ENCODE measurements around the gene TMC5. TPM values are rescaled to one million over a fixed set of nuclear protein-coding genes. Genes with fewer than 3 reads are reported as not detected.

The TMC5 gene
- total RNA-seq, 1 experiment from 2014 or later: 15.7 TPM

DNA sequence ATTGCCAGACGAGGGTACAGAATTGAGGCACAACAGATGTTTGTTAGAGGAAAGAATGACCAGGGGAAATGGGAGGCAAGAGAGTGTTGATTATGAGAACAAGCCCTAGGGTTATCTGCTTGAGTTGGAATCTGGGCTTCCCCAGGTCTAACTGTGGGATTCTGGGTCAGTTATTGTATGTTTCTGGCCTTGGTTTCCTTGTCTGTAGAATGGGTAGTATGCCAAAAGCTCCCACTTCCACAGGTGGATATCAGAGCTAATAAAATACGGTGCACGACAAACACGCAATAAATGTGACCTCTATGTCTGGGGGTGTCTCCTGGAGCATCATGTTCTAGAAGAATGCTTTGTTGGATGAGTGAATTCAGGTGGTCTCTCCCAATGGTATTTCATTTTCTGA is 517 bp downstream of the TMC5 start:
- no peak overlapping the region for H3K9ac ChIP-seq (ENCODE audit: low read length)
- H3K27ac ChIP-seq (ENCODE audit: low read depth, low read length): peak overlapping the region; percentile 73; the same call in 1 of the 2 replicates
- intact Hi-C loops (cut with micrococcal nuclease): loop anchor here (5.0 kb wide), 1 partner anchor 104 kb away; the partner anchor contains the start of genes CCP110 and GDE1
- H3K79me2 ChIP-seq (ENCODE audit: insufficient read depth, low read length): no peaks in the 10 kb centered on the region
- no peaks in the 10 kb centered on the region for H4K20me1 ChIP-seq (ENCODE audit: insufficient read depth)
- peaks cover 23 to 73% of the 10 kb centered on the region in 2 experiments for H3K4me1 ChIP-seq (ENCODE audit: control insufficient read depth in 1 of 2, insufficient read depth in 2 of 2, low read length in 2 of 2)
- BruUV-seq (replicated peaks): no TSS peak
- H3K4me2 ChIP-seq (ENCODE audit: low read length): peak overlapping the region; percentile 70; the same call in 1 of the 2 replicates
- CTCF ChIA-PET: interaction anchor here (1.9 kb wide), 1 partner anchor 84 kb away, joined by 14 read pairs; no protein-coding TSS in a partner anchor
- TF ChIP-seq, protein P1, sequence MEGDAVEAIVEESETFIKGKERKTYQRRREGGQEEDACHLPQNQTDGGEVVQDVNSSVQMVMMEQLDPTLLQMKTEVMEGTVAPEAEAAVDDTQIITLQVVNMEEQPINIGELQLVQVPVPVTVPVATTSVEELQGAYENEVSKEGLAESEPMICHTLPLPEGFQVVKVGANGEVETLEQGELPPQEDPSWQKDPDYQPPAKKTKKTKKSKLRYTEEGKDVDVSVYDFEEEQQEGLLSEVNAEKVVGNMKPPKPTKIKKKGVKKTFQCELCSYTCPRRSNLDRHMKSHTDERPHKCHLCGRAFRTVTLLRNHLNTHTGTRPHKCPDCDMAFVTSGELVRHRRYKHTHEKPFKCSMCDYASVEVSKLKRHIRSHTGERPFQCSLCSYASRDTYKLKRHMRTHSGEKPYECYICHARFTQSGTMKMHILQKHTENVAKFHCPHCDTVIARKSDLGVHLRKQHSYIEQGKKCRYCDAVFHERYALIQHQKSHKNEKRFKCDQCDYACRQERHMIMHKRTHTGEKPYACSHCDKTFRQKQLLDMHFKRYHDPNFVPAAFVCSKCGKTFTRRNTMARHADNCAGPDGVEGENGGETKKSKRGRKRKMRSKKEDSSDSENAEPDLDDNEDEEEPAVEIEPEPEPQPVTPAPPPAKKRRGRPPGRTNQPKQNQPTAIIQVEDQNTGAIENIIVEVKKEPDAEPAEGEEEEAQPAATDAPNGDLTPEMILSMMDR (IDR thresholded peaks at IDR 0.05 in 2 of 3, conservative IDR thresholded peaks at IDR 0.05 in 1 of 3; ENCODE audit: borderline replicate concordance in 1 of 3, insufficient read depth in 1 of 3, low read depth in 2 of 3, low read length in 2 of 3): no peak
- no peak for TF ChIP-seq RAD21 (IDR thresholded peaks at IDR 0.05; ENCODE audit: low read depth)
- TF ChIP-seq, protein P2, sequence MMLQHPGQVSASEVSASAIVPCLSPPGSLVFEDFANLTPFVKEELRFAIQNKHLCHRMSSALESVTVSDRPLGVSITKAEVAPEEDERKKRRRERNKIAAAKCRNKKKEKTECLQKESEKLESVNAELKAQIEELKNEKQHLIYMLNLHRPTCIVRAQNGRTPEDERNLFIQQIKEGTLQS (IDR thresholded peaks at IDR 0.05): no peak
- TF ChIP-seq POLR2A (IDR thresholded peaks at IDR 0.05; ENCODE audit: borderline replicate concordance, extremely low read depth, insufficient read depth, insufficient read length): no peak
- no peak for TF ChIP-seq EZH2 (IDR thresholded peaks at IDR 0.05)
- no peak for TF ChIP-seq JUND (IDR thresholded peaks at IDR 0.05)
- TF ChIP-seq POLR2AphosphoS5 (IDR thresholded peaks at IDR 0.05; ENCODE audit: low read depth, low read length): no peak
- TF ChIP-seq EZH2phosphoT487 (IDR thresholded peaks at IDR 0.05; ENCODE audit: borderline replicate concordance): no peak
- TF ChIP-seq CEBPB (IDR thresholded peaks at IDR 0.05; ENCODE audit: low read depth): no peak
- TF ChIP-seq CBX3 (IDR thresholded peaks at IDR 0.05; ENCODE audit: low read depth): no peak
- no peak for TF ChIP-seq EGR1 (IDR thresholded peaks at IDR 0.05; ENCODE audit: low read depth)
- TF ChIP-seq SP1 (IDR thresholded peaks at IDR 0.05; ENCODE audit: low read depth): no peak
- TF ChIP-seq FOSL1 (IDR thresholded peaks at IDR 0.05; ENCODE audit: low read depth): no peak
- TF ChIP-seq YY1 (IDR thresholded peaks at IDR 0.05; ENCODE audit: extremely low read depth, insufficient replicate concordance, low read depth, low read length): no peak
- no peak for TF ChIP-seq SRF (IDR thresholded peaks at IDR 0.05; ENCODE audit: low read depth)
- TF ChIP-seq ZNF274 (IDR thresholded peaks at IDR 0.05; ENCODE audit: low read depth, low read length): no peak
- TF ChIP-seq ZFX (IDR thresholded peaks at IDR 0.05): no peak
- TF ChIP-seq, protein P3, sequence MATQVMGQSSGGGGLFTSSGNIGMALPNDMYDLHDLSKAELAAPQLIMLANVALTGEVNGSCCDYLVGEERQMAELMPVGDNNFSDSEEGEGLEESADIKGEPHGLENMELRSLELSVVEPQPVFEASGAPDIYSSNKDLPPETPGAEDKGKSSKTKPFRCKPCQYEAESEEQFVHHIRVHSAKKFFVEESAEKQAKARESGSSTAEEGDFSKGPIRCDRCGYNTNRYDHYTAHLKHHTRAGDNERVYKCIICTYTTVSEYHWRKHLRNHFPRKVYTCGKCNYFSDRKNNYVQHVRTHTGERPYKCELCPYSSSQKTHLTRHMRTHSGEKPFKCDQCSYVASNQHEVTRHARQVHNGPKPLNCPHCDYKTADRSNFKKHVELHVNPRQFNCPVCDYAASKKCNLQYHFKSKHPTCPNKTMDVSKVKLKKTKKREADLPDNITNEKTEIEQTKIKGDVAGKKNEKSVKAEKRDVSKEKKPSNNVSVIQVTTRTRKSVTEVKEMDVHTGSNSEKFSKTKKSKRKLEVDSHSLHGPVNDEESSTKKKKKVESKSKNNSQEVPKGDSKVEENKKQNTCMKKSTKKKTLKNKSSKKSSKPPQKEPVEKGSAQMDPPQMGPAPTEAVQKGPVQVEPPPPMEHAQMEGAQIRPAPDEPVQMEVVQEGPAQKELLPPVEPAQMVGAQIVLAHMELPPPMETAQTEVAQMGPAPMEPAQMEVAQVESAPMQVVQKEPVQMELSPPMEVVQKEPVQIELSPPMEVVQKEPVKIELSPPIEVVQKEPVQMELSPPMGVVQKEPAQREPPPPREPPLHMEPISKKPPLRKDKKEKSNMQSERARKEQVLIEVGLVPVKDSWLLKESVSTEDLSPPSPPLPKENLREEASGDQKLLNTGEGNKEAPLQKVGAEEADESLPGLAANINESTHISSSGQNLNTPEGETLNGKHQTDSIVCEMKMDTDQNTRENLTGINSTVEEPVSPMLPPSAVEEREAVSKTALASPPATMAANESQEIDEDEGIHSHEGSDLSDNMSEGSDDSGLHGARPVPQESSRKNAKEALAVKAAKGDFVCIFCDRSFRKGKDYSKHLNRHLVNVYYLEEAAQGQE (IDR thresholded peaks at IDR 0.05; ENCODE audit: low read depth): no peak
- no peak for TF ChIP-seq TCF7L2 (IDR thresholded peaks at IDR 0.05; ENCODE audit: borderline replicate concordance, extremely low read depth, insufficient read depth, insufficient read length)
- no peak for DNase-seq (ENCODE audit: low read depth, low spot score)
- no peak overlapping the region for H3K4me3 ChIP-seq (replicated peaks in 1 of 2; ENCODE audit: low read depth in 1 of 2, low read length in 2 of 2)
- ATAC-seq: no peak
- no peak overlapping the region for H2AFZ ChIP-seq (ENCODE audit: low read depth, low read length, poor library complexity, severe bottlenecking)
- H3K27me3 ChIP-seq (ENCODE audit: insufficient read depth, low read length): no peaks in the 10 kb centered on the region
- POLR2A ChIA-PET: interaction anchor here (0.8 kb wide), 1 partner anchor 25 kb away, joined by 3 read pairs; no protein-coding TSS in a partner anchor
- no peaks in the 10 kb centered on the region for H3K9me2 ChIP-seq (ENCODE audit: insufficient read depth)
- H3K9me3 ChIP-seq (ENCODE audit: control insufficient read depth in 1 of 2, insufficient read depth in 1 of 2, low read depth in 1 of 2, low read length in 2 of 2): no peaks in the 10 kb centered on the region; a peak in 1 of 4 replicates
- RAD21 ChIA-PET (ENCODE audit: low non-redundant PET in 1 of 2, low total read pairs in 2 of 2, uncharacterized antibody in 2 of 2, unreplicated experiment in 2 of 2): interaction anchor here in 1 of 2 experiments (0.6 to 1.5 kb wide), 2 partner anchors 13 to 85 kb away, joined by 3 to 4 read pairs; no protein-coding TSS in a partner anchor
- H3K36me3 ChIP-seq (ENCODE audit: control insufficient read depth in 1 of 2, insufficient read depth in 2 of 2, low read length in 2 of 2): 0 out of 4 replicates have a peak, but pooled peaks cover 0 to 4% of the 10 kb centered on the region in 2 experiments
